PC-9 (cell line): ENCODE data around the gene EIF2AK2. TPM values are rescaled to one million over a fixed set of nuclear protein-coding genes. Genes with fewer than 3 reads are reported as not detected.

Experiments
- BruUV-seq: library from RNA; stranded (reverse); fragments of 400-500 nt; replicated peaks from 2 replicates; lab custom pipeline; 2021; lab: Mats Ljungman, UMichigan
- CTCF ChIA-PET: fragments of 300-600 bp; sonication (Branson Sonifier 250); formaldehyde crosslinking; loops from one replicate; lab custom pipeline; 2022; ENCODE audit warnings: antibody characterized with exemption; lab: Charles Lee
- POLR2A ChIA-PET: fragments of 300-600 bp; sonication (Branson Sonifier 250); formaldehyde crosslinking; loops from one replicate; lab custom pipeline; 2022; ENCODE audit warnings: antibody characterized with exemption; ENCODE audit not compliant: unreplicated experiment; lab: Charles Lee
- DNase-seq, 2 experiments: peaks; one replicate each; pipeline versions ENCODE4 v3.0.0 to v3.0.0-alpha.2; 2015 to 2022; ENCODE audit warnings: mixed read lengths in 1 of 2
- H2AFZ ChIP-seq: fragments of 200-600 bp; sonication (generic); 2 replicates; pipeline ENCODE4 v1.8.1; 2017; ENCODE audit warnings: antibody characterized with exemption
- H3F3A ChIP-seq: fragments of 200-600 bp; sonication (generic); 2 replicates; pipeline ENCODE4 v1.8.1; 2017; ENCODE audit warnings: antibody characterized with exemption, mild to moderate bottlenecking, low read depth; ENCODE audit not compliant: insufficient read depth
- H3K27ac ChIP-seq: fragments of 200-600 bp; sonication (generic); 2 replicates; pipeline ENCODE4 v1.6.1; 2016; ENCODE audit warnings: mixed run types
- H3K27me3 ChIP-seq: fragments of 200-600 bp; sonication (generic); 2 replicates; pipeline ENCODE4 v1.6.1; 2016; ENCODE audit warnings: low read depth, mixed run types; ENCODE audit not compliant: insufficient read depth
- H3K36me3 ChIP-seq: fragments of 200-600 bp; sonication (generic); 2 replicates; pipeline ENCODE4 v1.6.1; 2016; ENCODE audit warnings: low read depth, mixed run types
- H3K4me1 ChIP-seq: fragments of 200-600 bp; sonication (generic); replicated peaks from 2 replicates; pipeline ENCODE4 v1.6.1; 2016; ENCODE audit warnings: mixed run types; ENCODE audit not compliant: insufficient read depth
- H3K4me2 ChIP-seq: fragments of 200-600 bp; sonication (generic); 2 replicates; pipeline ENCODE4 v1.6.1; 2017; ENCODE audit warnings: mixed run types
- H3K4me3 ChIP-seq: fragments of 200-600 bp; sonication (generic); 2 replicates; pipeline ENCODE4 v1.6.1; 2016; ENCODE audit warnings: mixed run types
- H3K79me2 ChIP-seq: fragments of 200-600 bp; sonication (generic); 2 replicates; pipeline ENCODE4 v1.6.1; 2017; ENCODE audit warnings: low read depth, mixed run types
- H3K9me2 ChIP-seq: fragments of 200-600 bp; sonication (generic); 2 replicates; pipeline ENCODE4 v1.8.1; 2017; ENCODE audit warnings: mild to moderate bottlenecking; ENCODE audit not compliant: insufficient read depth
- H3K9me3 ChIP-seq: fragments of 200-600 bp; sonication (generic); 2 replicates; pipeline ENCODE4 v1.8.1; 2016; ENCODE audit warnings: low read depth; ENCODE audit not compliant: insufficient read depth
- H4K20me1 ChIP-seq: fragments of 200-600 bp; sonication (generic); 2 replicates; pipeline ENCODE4 v1.8.1; 2017; ENCODE audit not compliant: insufficient read depth
- EZH2 ChIP-seq: fragments of 200-600 bp; sonication (generic); IDR thresholded peaks from 2 replicates; pipeline ENCODE4 v1.8.0; 2017; ENCODE audit warnings: antibody characterized with exemption, low read depth
- intact Hi-C: fragments of 100-400 bp; cut with micrococcal nuclease; formaldehyde crosslinking; loops from one replicate; pipeline ENCODE4 v1.10.0; 2022; ENCODE audit not compliant: unreplicated experiment
- total RNA-seq: library from RNA; stranded (reverse); gene quantifications from 2 replicates; pipeline ENCODE4 v1.2.3, GENCODE V29; 2021
- TF ChIP-seq, protein P1 (sequence below): fragments of 200-600 bp; sonication (generic); conservative IDR thresholded peaks from 2 replicates; pipeline ENCODE4 v1.6.1; 2017; ENCODE audit warnings: mixed run types, antibody characterized with exemption, mild to moderate bottlenecking, moderate library complexity

The EIF2AK2 gene
- total RNA-seq, 1 experiment from 2014 or later: 61.2 TPM

DNA sequence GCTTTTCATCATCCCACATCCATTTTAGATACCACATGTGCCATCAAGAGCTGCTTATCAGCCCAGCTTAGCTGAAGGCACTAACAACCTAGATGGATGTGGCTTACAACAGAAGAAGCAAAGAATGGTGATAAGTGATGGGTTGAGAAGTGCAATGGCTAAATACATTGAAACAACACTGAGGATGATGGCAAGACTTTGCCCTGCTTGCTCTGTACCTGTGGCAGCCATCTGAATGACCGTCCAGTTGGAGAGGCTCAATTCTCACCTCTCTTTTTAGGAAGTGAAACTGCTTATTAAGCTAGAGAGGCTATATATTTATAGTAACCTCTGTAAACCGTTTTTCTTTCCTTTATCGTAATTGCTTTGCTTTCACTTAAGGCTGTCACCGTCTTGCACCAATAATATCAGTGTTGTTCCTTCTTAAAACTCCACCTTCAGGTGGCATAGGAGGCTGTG lies 66.7 kb downstream of the EIF2AK2 start:
- Histone ChIP-seq H3K9me3 (no peaks in the 10 kb centered on the region), H2AFZ (no peak overlapping the region), H3K9me2 (no peaks in the 10 kb centered on the region), H3K27ac (no peak overlapping the region), H3K27me3 (no peaks in the 10 kb centered on the region), H3K4me3 (no peak overlapping the region), H3F3A (peaks cover 13% of the 10 kb centered on the region; the same call in 1 of the 2 replicates), H3K79me2 (0 out of 2 replicates have a peak, but pooled peaks cover 7% of the 10 kb centered on the region), H3K36me3 (0 out of 2 replicates have a peak, but pooled peaks cover 3% of the 10 kb centered on the region), H4K20me1 (no peaks in the 10 kb centered on the region), H3K4me1 (peaks cover 13% of the 10 kb centered on the region), H3K4me2 (no peak overlapping the region)
- CTCF ChIA-PET: no interaction called here
- no peak for TF ChIP-seq EZH2
- TF ChIP-seq, protein P1, sequence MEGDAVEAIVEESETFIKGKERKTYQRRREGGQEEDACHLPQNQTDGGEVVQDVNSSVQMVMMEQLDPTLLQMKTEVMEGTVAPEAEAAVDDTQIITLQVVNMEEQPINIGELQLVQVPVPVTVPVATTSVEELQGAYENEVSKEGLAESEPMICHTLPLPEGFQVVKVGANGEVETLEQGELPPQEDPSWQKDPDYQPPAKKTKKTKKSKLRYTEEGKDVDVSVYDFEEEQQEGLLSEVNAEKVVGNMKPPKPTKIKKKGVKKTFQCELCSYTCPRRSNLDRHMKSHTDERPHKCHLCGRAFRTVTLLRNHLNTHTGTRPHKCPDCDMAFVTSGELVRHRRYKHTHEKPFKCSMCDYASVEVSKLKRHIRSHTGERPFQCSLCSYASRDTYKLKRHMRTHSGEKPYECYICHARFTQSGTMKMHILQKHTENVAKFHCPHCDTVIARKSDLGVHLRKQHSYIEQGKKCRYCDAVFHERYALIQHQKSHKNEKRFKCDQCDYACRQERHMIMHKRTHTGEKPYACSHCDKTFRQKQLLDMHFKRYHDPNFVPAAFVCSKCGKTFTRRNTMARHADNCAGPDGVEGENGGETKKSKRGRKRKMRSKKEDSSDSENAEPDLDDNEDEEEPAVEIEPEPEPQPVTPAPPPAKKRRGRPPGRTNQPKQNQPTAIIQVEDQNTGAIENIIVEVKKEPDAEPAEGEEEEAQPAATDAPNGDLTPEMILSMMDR: no peak
- DNase-seq: no peak
- no TSS peak for BruUV-seq
- intact Hi-C loops: no loop called here
- POLR2A ChIA-PET: no interaction called here

DNA sequence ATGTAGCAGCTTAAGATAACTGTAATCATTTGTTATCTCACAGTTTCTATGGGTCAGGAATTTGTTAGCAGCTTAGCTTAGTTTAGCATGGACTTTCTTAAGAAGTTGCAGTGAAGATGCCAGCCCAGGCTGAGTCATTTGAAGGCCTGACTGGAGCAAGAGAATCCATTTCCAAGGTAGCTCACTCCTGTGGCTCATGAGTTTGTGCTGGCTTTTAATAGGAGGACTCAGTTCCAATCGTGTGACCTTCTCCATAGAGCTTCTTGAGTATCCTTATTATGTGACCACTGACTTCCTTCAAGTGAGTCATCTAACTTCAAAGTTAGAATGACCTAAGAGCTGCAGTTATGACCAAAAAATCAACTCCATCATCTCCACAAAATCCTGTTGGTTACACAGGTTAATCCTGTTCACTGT lies 71.0 kb downstream of the EIF2AK2 start:
- peaks cover 19% of the 10 kb centered on the region; the same call in 1 of the 2 replicates for H3F3A ChIP-seq
- no TSS peak for BruUV-seq
- H4K20me1 ChIP-seq: no peaks in the 10 kb centered on the region
- DNase-seq: peak in 1 of 2 experiments; percentile 93
- peaks cover 24% of the 10 kb centered on the region for H3K4me1 ChIP-seq
- peak overlapping the region; percentile 40 for H3K27ac ChIP-seq
- peak overlapping the region; percentile 97 for H3K4me2 ChIP-seq
- peaks cover 22% of the 10 kb centered on the region for H3K79me2 ChIP-seq
- H3K27me3 ChIP-seq: no peaks in the 10 kb centered on the region
- H3K9me2 ChIP-seq: no peaks in the 10 kb centered on the region
- no peaks in the 10 kb centered on the region for H3K9me3 ChIP-seq
- intact Hi-C loops: no loop called here
- H2AFZ ChIP-seq: peak overlapping the region; percentile 94
- CTCF ChIA-PET: no interaction called here
- no peak for TF ChIP-seq EZH2
- TF ChIP-seq, protein P1: no peak
- POLR2A ChIA-PET: no interaction called here
- H3K4me3 ChIP-seq: peak overlapping the region; percentile 72; the same call in 1 of the 2 replicates
- no peaks in the 10 kb centered on the region for H3K36me3 ChIP-seq

DNA sequence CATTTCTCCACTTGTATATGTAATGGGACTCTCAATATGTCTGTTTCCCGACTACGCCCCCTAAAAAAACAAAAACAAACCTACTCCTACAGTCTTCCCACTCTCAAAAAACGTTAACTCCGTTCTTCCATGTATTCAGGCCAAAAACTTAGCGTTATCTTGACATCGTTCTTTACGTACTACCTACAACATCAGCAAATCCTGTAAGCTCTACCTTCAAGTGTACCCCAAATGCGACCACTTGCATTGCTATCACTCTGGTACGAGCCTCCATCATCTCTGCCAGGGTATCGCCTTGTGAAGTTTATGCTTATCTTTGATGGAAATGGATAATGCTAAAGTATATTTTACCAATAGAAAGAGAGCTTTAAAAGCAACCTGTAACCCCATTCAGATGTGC lies 72.0 kb downstream of the EIF2AK2 start:
- POLR2A ChIA-PET: no interaction called here
- Histone ChIP-seq H4K20me1 (0 out of 2 replicates have a peak, but pooled peaks cover 4% of the 10 kb centered on the region), H3K36me3 (no peaks in the 10 kb centered on the region), H3K4me3 (peak overlapping the region; percentile 72), H3K79me2 (peaks cover 22% of the 10 kb centered on the region), H2AFZ (peak overlapping the region; percentile 94), H3K9me3 (no peaks in the 10 kb centered on the region), H3K9me2 (no peaks in the 10 kb centered on the region), H3K4me2 (peak overlapping the region; percentile 97), H3F3A (peaks cover 19% of the 10 kb centered on the region; the same call in 1 of the 2 replicates), H3K4me1 (peaks cover 24% of the 10 kb centered on the region), H3K27ac (no peak overlapping the region), H3K27me3 (no peaks in the 10 kb centered on the region)
- TSS peak; percentile 37 for BruUV-seq
- intact Hi-C loops: no loop called here
- no peak for DNase-seq
- CTCF ChIA-PET: no interaction called here
- TF ChIP-seq, protein P1: no peak
- no peak for TF ChIP-seq EZH2
